ENCODE measurements around the gene NADSYN1.

DNA sequence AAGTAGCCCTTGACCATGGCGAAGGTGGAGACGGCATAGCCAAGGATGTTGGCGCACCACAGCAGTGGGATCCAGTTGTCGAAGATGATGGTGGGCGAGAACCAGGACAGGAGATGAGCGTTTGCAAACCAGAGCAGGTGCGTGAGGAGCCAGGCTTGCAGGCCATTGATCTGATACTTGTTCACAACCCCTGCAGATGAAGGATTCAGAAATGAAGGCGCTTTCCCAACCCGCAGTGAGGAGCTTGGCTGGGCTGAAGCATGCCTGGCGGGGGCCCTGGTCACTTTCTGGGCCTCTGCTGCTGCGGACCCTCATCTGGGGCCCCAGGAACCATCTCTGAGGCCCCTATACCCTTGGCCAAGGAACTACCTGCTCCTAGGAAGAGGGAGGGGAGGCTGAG lies 11.8 kb upstream of the NADSYN1 start:
- no peak for TF ChIP-seq MAX (CRISPR knock-in tag; IDR thresholded peaks at IDR 0.05)
- TF ChIP-seq ZNF671 (CRISPR knock-in tag; IDR thresholded peaks at IDR 0.05), result no peak
- no peak for TF ChIP-seq ZNF423 (CRISPR knock-in tag; IDR thresholded peaks at IDR 0.05)
- TF ChIP-seq ZNF317 (CRISPR knock-in tag; IDR thresholded peaks at IDR 0.05; ENCODE audit: borderline replicate concordance, low read depth), result no peak
- no peak for TF ChIP-seq CTCF (IDR thresholded peaks at IDR 0.05)
- no peak for TF ChIP-seq CREB1 (CRISPR knock-in tag; IDR thresholded peaks at IDR 0.05)
- no peak for TF ChIP-seq ARID4B (CRISPR knock-in tag; IDR thresholded peaks at IDR 0.05; ENCODE audit: borderline replicate concordance)
- no peak for TF ChIP-seq KAT7 (CRISPR knock-in tag; IDR thresholded peaks at IDR 0.05; ENCODE audit: borderline replicate concordance)
- TF ChIP-seq CREM (CRISPR knock-in tag; IDR thresholded peaks at IDR 0.05), result no peak
- no peak for TF ChIP-seq CBFB (CRISPR knock-in tag; IDR thresholded peaks at IDR 0.05; ENCODE audit: low read depth)
- no peak for TF ChIP-seq TEAD4 (CRISPR knock-in tag; IDR thresholded peaks at IDR 0.05)
- TF ChIP-seq NFYB (CRISPR knock-in tag; conservative IDR thresholded peaks at IDR 0.05; ENCODE audit: low read depth), result no peak
- TF ChIP-seq, protein P1, sequence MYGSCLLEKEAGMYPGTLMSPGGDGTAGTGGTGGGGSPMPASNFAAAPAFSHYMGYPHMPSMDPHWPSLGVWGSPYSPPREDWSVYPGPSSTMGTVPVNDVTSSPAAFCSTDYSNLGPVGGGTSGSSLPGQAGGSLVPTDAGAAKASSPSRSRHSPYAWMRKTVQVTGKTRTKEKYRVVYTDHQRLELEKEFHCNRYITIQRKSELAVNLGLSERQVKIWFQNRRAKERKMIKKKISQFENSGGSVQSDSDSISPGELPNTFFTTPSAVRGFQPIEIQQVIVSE (CRISPR knock-in tag; IDR thresholded peaks at IDR 0.05; ENCODE audit: borderline replicate concordance), result no peak
- TF ChIP-seq, protein P2, sequence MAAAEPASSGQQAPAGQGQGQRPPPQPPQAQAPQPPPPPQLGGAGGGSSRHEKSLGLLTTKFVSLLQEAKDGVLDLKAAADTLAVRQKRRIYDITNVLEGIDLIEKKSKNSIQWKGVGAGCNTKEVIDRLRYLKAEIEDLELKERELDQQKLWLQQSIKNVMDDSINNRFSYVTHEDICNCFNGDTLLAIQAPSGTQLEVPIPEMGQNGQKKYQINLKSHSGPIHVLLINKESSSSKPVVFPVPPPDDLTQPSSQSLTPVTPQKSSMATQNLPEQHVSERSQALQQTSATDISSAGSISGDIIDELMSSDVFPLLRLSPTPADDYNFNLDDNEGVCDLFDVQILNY (CRISPR knock-in tag; IDR thresholded peaks at IDR 0.05), result no peak

Data from WTC11 (cell line).